NCI-H2029 treated with DMSO at 0.1 percent for 48 hours (cell line): ENCODE measurements around the gene FBXW12.
A peak's percentile ranks its signal among the peaks of the same experiment; 100 is the strongest.

Experiments used
- DNase-seq: peaks from one replicate; lab custom pipeline; 2025; lab: John Stamatoyannopoulos, UW

The FBXW12 gene

GRCh38 chr3:48436477-48436787, 64.4 kb downstream of the FBXW12 start:
- no peak for DNase-seq

GRCh38 chr3:48436855-48437254, 64.8 kb downstream of the FBXW12 start:
- DNase-seq, result no peak

- no peak for DNase-seq
These were observed 65.8 kb downstream of the FBXW12 start for GRCh38 chr3:48437812-48438211.

- peak; percentile 90 for DNase-seq
These were observed 68.0 kb downstream of the FBXW12 start, which contains the start of the genes CCDC51 and TMA7 for GRCh38 chr3:48439820-48440589. Gene CCDC51 (minus strand): TSS chr3:48440119. CDS start chr3:48435128, 4,991 bp downstream. Gene TMA7 (plus strand): TSS chr3:48440257. CDS start chr3:48440297, 40 bp downstream.

- DNase-seq, result no peak
These were observed 68.6 kb downstream of the FBXW12 start for GRCh38 chr3:48440590-48440958.

- no peak for DNase-seq
These were observed 69.9 kb downstream of the FBXW12 start for GRCh38 chr3:48441940-48442339.
